OCI-LY3 (cell line): ENCODE measurements around the gene LYPD4.

Experiments used
- CTCF ChIP-seq: fragments of 200-600, 300-600 bp; sonication (generic); IDR thresholded peaks from 2 replicates; pipeline ENCODE4 v1.5.1; 2014; ENCODE audit warnings: antibody characterized with exemption, low read length, low read depth
- EZH2phosphoT487 ChIP-seq: fragments of 200-600 bp; shearing (Covaris generic); IDR thresholded peaks from 2 replicates; pipeline ENCODE4 v1.6.1; 2018; ENCODE audit warnings: antibody characterized with exemption, mixed run types, low read depth

- TF ChIP-seq CTCF (no peak), EZH2phosphoT487 (no peak)
Observed at GRCh38 chr19:41853768-41854167, 9.3 kb upstream of the LYPD4 start.
